Fibroblast of peridontal ligament (primary cell): ENCODE data around the gene CACNA2D4.
A peak's percentile ranks its signal among the peaks of the same experiment; 100 is the strongest.
"Not testable (repeated sequence)": the region's sequence is repeated elsewhere in the genome, so short reads cannot be mapped to it uniquely, and the experiment has no call there.

Experiments used
- DNase-seq: peaks from one replicate; pipeline ENCODE4 v3.0.0-alpha.2; 2010; ENCODE audit errors: extremely low read depth

The CACNA2D4 gene, protein sequence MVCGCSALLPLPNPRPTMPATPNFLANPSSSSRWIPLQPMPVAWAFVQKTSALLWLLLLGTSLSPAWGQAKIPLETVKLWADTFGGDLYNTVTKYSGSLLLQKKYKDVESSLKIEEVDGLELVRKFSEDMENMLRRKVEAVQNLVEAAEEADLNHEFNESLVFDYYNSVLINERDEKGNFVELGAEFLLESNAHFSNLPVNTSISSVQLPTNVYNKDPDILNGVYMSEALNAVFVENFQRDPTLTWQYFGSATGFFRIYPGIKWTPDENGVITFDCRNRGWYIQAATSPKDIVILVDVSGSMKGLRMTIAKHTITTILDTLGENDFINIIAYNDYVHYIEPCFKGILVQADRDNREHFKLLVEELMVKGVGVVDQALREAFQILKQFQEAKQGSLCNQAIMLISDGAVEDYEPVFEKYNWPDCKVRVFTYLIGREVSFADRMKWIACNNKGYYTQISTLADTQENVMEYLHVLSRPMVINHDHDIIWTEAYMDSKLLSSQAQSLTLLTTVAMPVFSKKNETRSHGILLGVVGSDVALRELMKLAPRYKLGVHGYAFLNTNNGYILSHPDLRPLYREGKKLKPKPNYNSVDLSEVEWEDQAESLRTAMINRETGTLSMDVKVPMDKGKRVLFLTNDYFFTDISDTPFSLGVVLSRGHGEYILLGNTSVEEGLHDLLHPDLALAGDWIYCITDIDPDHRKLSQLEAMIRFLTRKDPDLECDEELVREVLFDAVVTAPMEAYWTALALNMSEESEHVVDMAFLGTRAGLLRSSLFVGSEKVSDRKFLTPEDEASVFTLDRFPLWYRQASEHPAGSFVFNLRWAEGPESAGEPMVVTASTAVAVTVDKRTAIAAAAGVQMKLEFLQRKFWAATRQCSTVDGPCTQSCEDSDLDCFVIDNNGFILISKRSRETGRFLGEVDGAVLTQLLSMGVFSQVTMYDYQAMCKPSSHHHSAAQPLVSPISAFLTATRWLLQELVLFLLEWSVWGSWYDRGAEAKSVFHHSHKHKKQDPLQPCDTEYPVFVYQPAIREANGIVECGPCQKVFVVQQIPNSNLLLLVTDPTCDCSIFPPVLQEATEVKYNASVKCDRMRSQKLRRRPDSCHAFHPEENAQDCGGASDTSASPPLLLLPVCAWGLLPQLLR

DNA sequence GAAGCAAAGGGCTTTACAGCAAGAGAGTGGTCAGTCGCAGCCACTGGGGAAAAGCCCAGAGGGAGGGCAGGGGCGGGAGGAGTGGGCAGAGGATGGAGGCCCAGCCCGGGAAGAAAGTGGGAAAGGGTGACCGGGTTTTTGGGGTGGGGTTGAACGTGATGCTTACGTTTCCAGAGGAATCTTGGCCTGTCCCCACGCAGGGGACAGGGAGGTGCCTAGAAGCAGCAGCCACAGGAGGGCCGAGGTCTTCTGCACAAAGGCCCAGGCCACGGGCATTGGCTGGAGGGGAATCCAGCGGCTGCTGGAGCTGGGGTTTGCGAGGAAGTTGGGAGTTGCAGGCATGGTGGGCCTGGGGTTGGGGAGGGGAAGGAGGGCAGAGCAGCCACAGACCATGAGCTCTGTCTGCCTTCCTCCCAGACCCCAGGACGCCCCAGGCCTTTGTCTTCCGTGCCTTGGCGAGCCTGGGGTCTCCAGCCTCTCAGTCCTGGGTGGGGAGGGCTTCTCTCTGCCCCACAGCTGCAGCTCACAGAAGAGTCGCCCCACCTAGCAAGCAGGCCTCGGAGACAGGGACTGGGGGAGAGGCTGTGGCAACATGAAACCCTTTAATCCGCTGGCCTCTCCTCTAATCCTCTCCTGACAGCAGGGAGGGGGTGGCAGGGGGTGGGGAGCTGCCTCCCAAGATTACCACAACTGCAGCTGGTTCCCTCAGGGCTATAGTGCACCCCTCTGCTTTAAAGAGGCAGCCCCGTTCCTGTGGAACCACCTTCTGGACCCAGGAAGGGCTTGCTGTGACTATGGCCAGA, at the start of gene CACNA2D4:
Gene CACNA2D4, minus strand, starts transcription at position 572 of the 803 bp plus-strand sequence. Its CDS starts 179 bp downstream, at position 393.
- no peak for DNase-seq

DNA sequence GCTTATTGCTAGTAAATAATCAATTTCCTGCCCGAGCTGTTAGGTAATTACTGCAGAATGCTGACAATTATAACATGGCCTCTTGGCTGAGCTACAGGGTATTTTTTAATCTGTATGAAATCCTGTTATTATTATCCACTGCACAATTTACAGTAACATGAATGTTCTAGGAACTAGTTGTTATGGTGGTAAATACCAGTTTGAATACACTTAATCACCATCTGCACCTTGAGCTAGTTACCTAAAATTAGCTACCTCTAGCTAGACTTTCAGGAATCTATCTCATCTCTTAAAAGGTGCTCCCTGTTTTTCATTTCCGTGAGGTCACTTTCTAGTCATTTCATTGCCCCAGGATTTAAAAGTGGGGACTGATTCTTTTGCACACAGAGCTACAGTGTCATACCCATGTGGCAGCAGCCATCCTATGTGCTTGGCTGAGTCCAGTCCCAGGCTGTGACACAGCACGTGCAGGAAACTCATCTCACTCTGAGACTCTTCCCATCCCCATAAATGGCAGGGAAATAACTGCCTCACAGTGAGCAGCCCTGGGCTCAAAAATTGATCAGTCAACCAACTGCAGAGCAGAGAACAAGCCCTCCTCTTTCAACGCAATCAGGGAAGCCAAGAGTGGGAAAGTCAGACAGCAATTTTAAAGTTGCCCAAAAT, 48.2 kb upstream of the CACNA2D4 start:
- no peak for DNase-seq

DNA sequence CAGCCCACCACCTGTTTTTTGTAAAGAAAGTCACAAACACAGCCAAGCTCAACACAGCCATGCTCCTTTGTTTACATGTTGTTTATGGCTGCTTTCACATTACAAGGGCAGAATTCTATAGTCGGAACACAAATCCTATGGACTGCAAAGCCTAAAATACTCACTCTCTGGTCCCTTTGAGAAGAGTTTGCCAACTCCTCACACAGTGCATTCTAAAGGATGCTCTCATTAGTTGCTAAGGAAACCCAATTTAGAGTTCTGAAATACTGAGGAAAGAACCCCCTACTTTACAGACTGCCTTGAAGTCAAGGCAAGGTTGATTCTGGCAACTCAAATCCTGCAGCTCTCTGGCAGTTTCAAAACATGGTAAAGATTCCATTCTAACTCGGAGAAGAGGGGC, 47.5 kb upstream of the CACNA2D4 start:
- no peak for DNase-seq

DNA sequence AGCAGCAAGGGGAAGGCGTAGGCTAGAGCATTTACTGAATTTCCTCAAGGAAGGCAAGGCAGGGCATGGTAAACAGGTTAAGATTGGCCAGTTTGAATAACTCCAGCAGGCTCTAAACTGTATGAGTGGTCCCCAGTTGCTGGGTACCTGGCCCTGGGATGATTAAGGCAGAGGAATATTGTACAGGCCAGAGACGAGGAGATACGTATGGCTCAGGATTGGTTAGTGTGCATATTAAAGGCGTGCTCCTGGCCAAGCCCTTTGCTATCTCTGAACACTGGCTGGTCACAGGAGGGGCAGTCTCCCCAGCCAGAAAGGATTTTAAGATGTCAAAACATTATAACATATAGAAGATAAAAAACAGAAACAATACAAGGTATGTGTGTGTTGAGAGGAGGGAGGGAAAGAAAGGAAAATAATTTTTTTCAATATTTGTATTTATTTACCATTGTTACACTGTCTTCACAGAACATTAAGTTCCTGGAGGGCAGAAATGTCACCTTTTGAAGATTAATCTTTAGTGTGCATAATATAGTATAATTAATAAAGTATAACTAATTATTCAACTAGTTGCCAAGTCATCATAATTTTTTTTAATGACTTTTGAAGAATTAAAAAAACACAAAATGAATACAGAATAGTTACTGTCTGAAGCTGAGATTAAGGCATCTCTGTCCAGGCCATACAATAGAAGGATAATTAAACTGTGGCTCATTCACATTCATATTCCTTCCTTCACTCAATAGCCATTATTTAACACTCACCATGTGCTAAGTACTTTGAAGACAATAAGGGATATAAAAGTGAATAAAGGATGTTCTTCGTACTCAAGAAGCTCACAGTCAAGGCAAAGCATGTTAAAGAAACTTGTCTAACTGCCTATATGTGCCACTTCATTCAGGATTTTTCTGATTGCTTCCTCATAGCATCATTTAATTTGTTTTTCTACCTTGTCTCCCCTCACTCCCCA, 43.9 kb upstream of the CACNA2D4 start:
- DNase-seq = no peak

DNA sequence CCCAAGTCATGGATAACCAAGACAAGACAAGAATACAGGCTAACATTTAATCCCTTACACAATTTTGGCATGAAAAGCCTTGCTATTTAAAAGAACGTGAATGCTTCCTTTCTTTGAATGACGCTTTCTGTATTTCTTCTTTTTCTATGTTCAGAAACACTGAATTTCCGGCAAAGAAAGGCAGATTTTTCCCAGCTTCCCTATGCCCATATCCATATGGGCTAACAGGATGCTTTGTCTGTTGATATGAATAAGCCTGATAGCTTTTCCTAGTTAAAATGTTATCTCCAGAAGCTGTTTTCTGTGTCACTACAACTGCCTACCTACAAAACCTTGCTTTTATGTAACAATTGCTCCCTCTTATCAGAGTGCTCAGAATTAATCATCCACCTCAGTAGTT, 38.3 kb upstream of the CACNA2D4 start:
- no peak for DNase-seq

DNA sequence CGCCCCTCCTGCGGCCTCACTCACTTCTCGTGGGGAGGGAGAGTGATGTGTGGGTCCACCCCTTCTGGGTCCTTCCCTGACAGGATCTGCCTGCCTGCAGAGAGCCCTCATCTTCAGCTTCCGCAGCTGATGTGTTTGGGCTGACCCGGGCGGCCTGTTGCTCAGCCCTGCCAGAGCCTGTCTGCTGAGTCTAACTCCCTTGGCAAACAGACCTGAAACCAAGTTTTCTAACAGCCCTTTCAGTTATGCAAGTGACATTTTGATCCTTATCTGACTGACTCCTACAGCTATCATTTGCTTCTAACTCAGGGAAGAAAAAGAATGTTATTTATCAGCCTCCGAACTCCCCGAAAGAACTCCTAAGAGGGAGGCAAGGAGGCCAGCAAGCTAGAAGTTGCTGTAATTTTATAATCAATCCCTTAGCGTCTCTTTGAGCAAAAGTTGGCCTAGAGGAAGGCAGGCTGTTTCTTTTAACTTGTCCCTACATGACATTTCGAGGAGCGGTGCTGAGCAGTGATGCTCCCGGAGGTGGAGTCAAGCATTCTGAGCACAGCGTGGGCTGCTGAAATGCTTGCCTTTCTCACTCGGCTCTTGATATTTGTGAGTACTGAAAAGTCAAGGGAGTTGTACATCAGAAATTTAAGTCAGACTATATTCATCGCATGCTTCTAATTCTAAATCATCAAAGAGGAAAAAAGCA, 31.5 kb upstream of the CACNA2D4 start:
- no peak for DNase-seq

DNA sequence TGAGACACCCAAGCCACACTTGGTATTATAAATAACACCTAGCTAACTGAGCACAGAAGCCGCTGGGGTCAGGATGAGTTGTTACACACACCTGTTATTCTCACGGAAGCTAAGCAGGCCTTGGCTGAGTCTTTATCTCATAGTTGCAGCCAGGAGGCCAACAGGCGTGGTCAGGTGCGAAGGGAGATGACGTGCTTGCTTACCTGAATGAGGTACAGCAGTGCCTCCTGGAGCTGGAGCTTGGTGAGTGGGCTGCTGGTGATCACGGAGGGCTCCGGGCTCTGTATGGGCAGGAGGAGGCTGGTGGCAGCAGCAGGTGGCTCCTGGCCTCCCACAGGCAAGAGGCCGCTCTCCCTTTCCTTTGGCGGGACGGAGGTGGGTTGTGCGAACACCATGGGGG, 30.4 kb upstream of the CACNA2D4 start:
- DNase-seq = no peak

DNA sequence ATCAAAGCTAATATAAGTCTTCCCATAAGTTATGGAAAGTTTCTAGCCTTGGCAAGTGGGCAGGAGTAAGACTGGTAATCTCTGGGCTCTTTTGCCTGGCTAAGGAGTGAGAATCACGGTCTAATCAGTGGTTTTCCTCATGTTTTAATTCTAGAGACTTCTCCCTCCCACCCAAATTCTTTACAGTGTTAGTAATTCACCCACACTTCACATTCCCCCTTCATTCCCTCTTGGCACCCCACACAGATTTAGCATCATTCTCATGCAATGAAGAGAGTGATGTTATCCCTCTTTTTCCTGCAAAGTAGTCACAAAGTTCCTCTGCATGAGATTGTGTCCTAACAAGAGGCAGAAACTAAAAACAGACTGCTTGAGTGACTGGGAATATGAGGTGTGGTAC, 28.6 kb upstream of the CACNA2D4 start:
- DNase-seq = peak; percentile 79

DNA sequence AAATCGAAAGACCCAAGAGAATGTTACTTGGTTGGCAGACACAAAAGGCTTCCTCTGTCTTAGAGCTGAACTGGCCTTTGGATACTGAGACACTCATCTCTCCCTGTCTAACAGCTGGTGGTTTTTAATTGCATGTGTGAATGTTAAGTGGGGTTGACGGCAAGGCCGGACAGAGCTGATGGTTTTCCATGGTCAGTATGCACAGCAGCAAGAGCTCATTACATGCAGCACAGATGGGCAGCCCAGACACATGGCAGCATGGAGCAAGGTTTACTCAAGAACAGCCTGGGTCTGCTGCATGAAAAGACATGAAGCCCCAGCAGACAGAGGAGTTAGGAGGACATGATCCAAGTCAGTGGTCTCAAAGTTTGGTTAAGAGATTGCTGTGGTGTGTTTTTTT, 27.8 kb upstream of the CACNA2D4 start:
- DNase-seq = no peak

DNA sequence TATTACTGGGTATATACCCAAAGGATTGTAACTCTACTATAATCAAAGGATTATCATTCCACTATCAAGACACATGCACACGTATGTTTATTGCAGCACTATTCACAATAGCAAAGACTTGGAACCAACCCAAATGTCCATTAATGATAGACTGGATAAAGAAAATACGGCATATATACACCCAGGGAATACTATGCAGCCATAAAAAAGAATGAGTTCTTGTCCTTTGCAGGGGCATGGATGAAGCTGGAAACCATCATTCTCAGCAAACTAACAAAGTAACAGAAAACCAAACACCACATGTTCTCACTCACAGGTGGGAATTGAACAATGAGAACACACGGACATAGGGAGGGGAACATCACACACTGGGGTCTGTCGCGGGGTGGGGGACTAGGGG, 27.1 kb upstream of the CACNA2D4 start:
- DNase-seq = not testable (repeated sequence)

DNA sequence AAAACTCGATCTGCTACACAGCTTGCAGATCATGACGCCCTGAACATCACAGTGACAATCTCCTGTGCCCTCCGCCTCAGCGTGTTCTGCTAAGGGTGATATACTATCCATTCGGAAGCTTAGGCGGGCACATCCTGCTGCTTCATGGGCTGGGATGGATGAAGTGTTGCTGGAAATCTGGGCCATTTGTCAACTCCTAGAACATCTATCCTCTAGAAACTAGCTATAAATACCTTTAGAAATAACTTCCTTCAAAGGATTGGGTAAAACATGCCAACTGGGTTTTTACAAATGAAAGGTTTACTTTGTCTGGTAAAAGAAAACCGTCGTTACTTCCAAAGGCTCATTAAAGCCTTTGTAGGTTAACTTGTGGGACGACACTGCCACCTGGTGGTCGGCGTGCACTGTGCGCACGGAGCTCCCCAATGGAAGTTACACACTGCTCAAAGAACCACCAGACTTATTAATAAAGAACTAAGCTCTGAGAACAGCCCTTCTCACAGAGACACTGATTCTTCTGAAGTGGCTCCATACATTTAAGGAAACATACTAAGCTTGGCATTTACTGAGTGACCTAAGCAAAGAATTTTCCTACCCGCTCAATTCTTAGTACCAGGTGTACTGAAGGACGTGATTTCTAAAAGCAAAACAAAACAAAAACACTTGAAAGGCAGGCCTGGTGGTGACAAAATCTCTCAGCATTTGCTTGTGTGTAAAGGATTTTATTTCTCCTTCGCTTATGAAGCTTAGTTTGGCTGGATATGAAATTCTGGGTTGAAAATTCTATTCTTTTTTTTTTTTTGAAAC, 21.6 kb upstream of the CACNA2D4 start:
- DNase-seq = peak; percentile 86

DNA sequence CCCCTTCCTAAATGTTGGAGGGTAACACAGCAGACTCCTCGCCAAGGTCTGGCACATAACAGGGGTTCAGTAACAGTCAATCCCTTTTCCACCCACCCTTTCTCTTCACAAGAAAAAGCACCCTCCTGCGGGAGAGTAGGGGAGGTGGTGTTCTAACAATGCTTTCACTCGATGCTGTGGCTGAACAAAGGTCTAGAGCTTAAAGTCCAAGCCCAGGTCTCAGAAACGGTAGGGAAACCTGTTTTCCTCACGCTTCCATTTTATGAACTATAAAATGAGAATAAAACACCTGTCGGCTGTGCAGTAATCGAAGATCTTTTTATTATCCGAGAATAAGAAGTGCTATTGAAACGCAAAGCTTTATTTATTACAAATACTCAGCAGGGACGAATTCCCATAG, 20.9 kb upstream of the CACNA2D4 start:
- no peak for DNase-seq

DNA sequence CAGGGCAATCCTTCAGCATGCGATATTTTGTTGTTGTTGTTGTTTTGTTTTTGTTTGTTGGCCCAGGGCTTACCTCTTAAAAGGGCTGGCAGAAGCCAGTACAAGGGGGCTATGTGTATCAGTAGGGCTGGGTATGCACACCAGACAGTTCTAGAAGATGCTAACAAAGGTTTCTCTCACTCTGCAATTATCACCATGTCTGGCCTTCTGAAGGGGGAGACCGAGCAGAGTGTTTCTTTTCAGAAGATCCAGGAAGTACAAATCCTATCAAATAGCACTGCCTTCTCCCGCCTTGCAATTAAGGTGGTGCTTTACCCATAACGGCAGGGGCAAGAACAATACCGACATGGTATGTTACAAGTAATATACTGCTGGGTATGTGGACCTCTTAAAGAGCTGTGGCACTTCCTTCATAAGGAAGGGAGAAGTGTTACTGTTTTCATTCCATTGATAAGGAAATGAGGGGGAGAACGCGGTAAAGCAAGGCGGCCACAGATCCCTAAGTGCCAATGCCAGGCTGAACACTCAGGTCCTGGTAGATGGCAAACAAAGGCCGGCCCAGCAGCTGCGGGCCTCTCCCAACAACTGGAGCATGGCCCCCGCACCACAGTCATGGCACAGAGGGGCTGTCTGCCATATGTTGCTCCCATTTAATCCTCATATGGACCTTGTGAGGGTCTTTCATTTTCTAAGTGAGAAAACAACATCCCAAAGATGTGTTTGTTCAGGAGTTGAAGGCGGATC, 19.2 kb upstream of the CACNA2D4 start:
- DNase-seq = no peak

DNA sequence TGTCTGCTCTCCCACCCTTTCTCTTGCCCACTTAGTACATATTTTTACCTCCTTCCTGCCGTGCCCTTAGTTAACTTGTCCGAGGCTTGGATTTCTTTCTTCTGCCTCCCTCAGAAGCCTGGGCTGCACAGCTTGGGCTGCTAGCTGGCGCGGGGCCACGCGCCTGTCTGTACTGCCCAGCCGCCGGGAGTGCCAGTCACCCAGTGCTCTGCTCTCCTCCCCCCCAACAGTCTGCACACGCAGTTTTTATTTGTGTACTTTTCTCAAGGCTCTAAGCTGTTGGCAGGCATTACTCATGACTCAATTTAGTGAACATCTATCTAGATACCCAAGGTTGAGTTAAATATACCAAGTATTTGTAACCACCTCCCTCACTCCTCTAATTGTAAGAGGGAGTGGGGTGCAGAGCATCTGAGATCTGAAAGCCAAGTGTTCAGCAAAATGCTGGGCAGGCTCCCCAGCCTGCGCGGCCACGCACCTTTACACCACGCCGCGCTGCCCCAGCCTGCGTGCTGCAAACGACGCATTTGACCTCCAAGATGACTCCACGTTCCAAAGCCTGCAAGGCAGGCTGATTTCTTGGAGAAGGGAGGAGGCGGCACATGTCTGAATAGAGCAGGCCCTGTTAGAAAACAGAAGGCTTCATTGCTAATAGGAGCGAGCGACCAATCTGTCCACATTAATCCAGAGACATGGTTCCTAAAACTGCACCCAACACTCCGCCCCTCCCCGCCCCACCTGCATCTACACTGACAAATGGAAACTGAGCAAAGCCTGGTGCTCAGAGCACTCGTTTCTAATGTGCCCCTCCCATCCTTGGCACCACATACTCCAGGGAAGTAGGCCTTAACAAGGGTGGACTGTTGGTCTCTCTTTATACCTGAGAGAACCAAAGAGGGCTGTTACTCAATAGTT, 18.2 kb upstream of the CACNA2D4 start:
- peak; percentile 74 for DNase-seq

DNA sequence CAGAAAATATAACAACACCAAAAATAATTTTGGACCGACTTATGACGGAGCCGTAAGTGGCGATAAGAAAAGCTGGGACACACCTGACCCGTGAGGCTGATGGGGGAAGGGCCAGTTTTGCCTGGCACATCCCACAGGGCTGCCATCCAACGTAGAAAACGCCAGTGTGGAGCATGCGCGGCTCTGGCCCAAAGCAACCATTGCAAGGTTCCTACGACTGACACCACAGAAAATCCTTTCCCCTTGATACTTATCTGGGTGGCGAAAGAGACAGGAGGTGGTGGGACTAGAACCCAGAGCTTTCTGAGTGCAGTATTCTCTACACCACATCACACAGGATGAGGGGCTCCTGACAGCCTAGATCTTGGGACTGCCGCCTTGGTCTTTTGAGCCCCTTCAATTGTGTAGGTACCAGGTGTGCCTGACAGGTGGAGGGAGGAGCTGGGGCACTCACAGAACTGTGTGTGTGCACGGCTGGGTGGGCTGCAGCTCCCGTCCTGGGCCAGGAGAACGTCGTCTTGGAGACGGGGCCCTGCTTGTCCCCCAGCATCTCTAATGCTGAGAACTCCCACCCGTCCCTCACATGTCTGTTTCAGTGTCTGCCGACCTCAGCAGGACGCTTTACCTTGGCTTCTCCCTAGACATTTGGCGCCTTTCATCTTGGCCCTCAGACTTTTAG, 17.4 kb upstream of the CACNA2D4 start:
- DNase-seq = no peak

DNA sequence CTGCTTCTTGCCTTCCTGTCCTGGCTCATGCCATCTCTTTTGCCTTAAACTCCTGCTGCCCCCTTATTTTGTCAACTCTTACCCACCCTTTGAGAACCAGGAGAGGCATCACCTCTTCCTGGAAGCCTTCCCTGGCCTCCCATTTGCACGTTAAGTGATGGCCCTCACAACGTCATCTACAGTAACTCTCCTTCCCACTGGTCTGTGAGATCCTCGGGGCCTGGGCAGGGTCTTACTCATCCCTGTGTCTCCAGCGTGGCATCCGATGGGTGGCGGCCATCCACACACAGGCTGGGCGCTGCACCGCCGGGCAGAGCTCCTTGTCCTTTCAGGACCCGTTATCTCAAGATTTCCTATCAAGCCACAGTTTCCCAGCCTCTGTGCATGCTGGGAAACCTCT, 16.8 kb upstream of the CACNA2D4 start:
- DNase-seq = no peak
